ENCODE data around the gene ALK.

Gene ALK

DNA sequence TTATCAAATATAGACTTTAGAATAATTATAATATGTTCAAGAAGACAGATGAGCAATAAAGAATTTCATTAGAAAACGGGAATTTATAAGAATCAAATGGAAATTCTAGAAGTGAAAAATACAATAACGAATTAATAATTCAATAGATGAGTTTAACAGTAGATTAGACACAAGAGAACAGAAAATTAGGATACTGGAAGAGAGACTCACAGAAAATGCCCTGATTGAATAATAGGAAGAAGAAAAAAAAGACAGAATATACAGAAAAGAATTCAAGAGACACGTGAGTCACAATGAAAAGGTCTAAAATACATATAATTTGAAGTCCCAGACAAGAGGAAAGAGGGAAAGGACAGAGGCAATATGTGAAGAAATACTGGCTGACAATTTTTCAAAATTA, 451.4 kb downstream of the ALK start:
- ChIA-PET POLR2A (no interaction called here), CTCF (no interaction called here)
- DNase-seq (ENCODE audit: extremely low spot score) = no peak
- TF ChIP-seq, protein P1, sequence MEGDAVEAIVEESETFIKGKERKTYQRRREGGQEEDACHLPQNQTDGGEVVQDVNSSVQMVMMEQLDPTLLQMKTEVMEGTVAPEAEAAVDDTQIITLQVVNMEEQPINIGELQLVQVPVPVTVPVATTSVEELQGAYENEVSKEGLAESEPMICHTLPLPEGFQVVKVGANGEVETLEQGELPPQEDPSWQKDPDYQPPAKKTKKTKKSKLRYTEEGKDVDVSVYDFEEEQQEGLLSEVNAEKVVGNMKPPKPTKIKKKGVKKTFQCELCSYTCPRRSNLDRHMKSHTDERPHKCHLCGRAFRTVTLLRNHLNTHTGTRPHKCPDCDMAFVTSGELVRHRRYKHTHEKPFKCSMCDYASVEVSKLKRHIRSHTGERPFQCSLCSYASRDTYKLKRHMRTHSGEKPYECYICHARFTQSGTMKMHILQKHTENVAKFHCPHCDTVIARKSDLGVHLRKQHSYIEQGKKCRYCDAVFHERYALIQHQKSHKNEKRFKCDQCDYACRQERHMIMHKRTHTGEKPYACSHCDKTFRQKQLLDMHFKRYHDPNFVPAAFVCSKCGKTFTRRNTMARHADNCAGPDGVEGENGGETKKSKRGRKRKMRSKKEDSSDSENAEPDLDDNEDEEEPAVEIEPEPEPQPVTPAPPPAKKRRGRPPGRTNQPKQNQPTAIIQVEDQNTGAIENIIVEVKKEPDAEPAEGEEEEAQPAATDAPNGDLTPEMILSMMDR (IDR thresholded peaks at IDR 0.05; ENCODE audit: control extremely low read depth, extremely low read depth, low read depth, missing control alignments) = no peak

DNA sequence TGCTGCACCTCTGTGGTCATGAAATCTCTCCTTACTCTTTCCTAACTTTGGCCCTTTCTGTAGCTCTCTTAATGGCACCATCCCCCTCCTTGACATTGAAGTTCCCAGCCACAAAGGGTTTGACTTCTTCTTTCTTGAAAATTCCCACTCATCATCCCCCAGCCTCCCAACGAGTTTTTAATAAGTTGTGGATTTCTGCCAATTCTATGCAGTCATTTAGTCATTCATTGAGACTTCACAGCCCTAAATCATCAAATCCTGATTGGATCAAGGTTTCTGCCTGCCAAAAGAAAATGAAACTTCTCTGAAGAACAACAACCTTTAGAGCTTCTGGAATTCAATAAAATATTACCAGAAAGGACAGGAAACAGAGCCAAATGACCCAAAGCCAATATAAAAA, 451.9 kb downstream of the ALK start:
- POLR2A ChIA-PET = no interaction called here

DNA sequence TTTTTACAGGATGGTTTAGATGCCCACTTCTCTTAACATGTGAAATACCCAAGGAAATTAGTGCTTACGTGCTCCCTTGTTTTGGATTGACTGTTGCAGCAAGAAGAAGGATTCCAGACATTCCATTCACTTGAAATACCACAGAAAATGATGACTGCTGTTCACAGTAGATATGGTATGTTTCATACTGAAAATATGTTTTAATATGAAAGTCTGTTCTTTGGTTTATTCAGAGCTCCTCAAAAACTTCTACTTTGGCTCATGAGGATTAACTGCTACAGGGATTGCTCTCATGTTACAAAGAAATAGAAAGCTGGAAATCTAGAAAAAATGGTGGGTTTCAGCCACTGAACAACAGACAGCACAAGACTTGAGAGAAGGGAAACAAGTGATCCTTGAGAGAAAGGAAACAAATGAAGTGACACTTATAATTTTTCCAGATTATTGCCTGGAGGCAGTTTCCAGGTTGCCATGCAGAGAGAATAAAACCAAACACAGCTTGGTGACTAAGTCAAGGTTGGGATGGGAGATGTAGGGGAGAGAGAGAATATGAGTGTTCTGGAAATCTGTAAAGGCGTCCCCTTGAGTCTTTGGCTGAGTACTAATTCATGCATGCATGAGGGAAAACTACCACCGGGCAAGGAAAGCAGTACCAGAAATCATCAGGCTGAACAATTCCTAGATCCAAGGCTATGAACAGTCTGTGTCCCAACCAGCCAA, 458.0 kb downstream of the ALK start:
- POLR2A ChIA-PET = no interaction called here
- TF ChIP-seq, protein P1 (IDR thresholded peaks at IDR 0.05; ENCODE audit: control extremely low read depth, extremely low read depth, low read depth, missing control alignments) = no peak
- DNase-seq (ENCODE audit: extremely low spot score) = no peak
- CTCF ChIA-PET = interaction anchor here (1.5 kb wide), 1 partner anchor 78 kb away, joined by 3 read pairs; no protein-coding TSS in a partner anchor

More for the DNA sequence above, 451.9 kb downstream of the ALK start:
- CTCF ChIA-PET = interaction anchor here (1.6 kb wide), 1 partner anchor 9 kb away, joined by 5 read pairs; no protein-coding TSS in a partner anchor
- TF ChIP-seq, protein P1 (IDR thresholded peaks at IDR 0.05; ENCODE audit: control extremely low read depth, extremely low read depth, low read depth, missing control alignments) = no peak
- no peak for DNase-seq (ENCODE audit: extremely low spot score)

DNA sequence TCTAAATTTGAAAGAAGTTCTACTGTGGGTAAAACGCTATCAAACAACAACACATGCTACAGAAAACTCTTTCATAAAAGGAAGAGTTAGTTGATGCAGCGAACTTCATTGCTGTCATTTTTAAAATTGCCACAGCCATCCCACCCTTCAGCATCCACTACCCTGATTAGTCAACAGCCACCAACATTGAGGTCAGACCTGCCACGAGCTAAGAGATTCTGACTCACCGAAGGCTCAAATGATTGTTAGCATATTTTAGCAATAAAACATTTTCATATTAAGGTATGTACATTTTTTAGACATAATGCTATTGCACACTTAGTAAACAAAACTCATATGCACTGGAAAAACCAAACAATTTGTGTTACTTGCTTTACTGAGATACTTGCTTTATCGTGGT, 459.1 kb downstream of the ALK start:
- TF ChIP-seq, protein P1 (IDR thresholded peaks at IDR 0.05; ENCODE audit: control extremely low read depth, extremely low read depth, low read depth, missing control alignments) = no peak
- ChIA-PET POLR2A (no interaction called here), CTCF (no interaction called here)
- DNase-seq (ENCODE audit: extremely low spot score) = no peak

DNA sequence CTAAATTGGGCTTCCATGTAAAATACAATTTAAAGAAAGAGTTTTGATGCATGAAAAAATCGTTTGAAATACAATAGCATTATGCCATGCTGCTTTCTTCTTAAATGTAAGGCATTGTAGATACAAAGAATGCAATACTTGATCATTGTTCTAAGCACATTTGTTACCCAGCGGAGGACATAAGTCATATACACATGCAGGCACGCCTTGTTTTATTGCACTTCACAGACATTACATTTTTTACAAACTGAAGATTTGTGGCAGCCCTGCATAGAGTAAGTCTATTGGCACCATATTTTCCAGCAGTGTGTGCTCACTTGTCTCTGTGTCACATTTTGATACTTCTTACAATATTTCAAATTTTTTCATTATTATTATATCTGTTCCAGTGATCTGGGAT, 461.2 kb downstream of the ALK start:
- no peak for DNase-seq (ENCODE audit: extremely low spot score)
- TF ChIP-seq, protein P1 (IDR thresholded peaks at IDR 0.05; ENCODE audit: control extremely low read depth, extremely low read depth, low read depth, missing control alignments) = no peak
- ChIA-PET CTCF (no interaction called here), POLR2A (no interaction called here)

DNA sequence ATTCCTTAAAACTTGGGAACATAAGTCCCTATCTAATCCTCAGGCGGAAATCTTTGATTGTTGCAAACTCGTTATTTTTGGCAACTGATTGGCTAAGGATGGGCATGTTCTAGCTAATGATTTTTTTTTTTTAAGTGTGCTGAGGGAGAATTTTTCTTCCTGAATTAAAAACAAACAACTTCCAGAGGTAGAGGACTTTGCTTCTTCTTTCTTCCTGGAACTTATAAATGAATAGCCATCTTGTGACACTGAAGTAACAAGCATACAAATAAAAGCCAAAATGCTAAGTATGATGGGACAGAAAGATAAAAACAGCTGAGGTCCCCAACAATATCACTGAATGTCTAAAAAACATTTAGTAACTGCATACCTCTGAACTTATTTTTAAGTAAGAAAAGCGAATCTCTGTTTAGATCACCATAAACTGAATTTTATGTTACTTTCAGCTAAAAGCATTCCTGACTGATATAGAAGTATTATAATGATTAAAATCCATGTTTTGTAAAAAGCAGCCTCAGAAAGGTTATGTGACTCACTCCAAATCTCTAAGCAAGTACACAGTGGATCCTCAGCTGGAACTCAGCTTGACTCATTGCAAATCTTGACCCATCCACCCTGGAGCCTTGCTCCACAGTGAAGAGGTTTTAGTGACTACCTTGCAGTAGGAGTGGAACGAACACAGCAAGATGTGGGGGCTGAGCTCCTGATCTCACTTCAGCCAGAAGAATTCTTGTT, 461.8 kb downstream of the ALK start:
- ChIA-PET CTCF (no interaction called here), POLR2A (no interaction called here)
- TF ChIP-seq, protein P1 (IDR thresholded peaks at IDR 0.05; ENCODE audit: control extremely low read depth, extremely low read depth, low read depth, missing control alignments) = no peak
- DNase-seq (ENCODE audit: extremely low spot score) = no peak

Measured in GM10248 (cell line).